K562 (cell line): ENCODE measurements around the gene HSDL1. TPM values are rescaled to one million over a fixed set of nuclear protein-coding genes. Genes with fewer than 3 reads are reported as not detected.
A peak's percentile ranks its signal among the peaks of the same experiment; 100 is the strongest.

Experiments used
- BDP1 ChIP-seq: IDR thresholded peaks from 3 replicates; pipeline ENCODE4 v1.6.1; 2011; ENCODE audit not compliant: insufficient read length, insufficient read depth
- BRCA1 ChIP-seq, 2 experiments: fragments of 450-650 bp in 1 of 2; sonication (generic) in 1 of 2; formaldehyde crosslinking in 1 of 2; IDR thresholded peaks; 2 replicates each; pipeline versions ENCODE4 v1.5.0 to v1.6.1; 2017 to 2020; ENCODE audit warnings: mild to moderate bottlenecking in 1 of 2, missing genetic modification reagents in 1 of 2
- BRD9 ChIP-seq: fragments of 450-650 bp; IDR thresholded peaks from 2 replicates; pipeline ENCODE4 v1.6.1; 2018; ENCODE audit warnings: low read depth; ENCODE audit not compliant: partially characterized antibody
- EZH2 ChIP-seq: IDR thresholded peaks from 2 replicates; pipeline ENCODE4 v1.6.1; 2012; ENCODE audit warnings: low read depth, mild to moderate bottlenecking, inconsistent platforms, low read length, borderline replicate concordance
- NCOA4 ChIP-seq: fragments of 450-650 bp; IDR thresholded peaks from 2 replicates; pipeline ENCODE4 v1.6.1; 2018; ENCODE audit warnings: mild to moderate bottlenecking; ENCODE audit not compliant: partially characterized antibody
- NFXL1 ChIP-seq: fragments of 450-650 bp; formaldehyde crosslinking; IDR thresholded peaks from 2 replicates; pipeline ENCODE4 v1.4.0; 2021; ENCODE audit warnings: mild to moderate bottlenecking
- NUFIP1 ChIP-seq: fragments of 450-650 bp; IDR thresholded peaks from 2 replicates; pipeline ENCODE4 v1.6.1; 2018; ENCODE audit not compliant: partially characterized antibody
- POLR2G ChIP-seq: fragments of 200-400 bp; formaldehyde crosslinking; IDR thresholded peaks from 2 replicates; pipeline ENCODE4 v1.6.1; 2017; ENCODE audit warnings: low read depth, mild to moderate bottlenecking, antibody characterized with exemption, low read length, moderate library complexity
- RFX5 ChIP-seq: IDR thresholded peaks from 2 replicates; pipeline ENCODE4 v1.6.1; 2011; ENCODE audit warnings: low read depth, mild to moderate bottlenecking, improper control_type of control experiment, low read length
- SAFB ChIP-seq: fragments of 200-400 bp; formaldehyde crosslinking; IDR thresholded peaks from 2 replicates; pipeline ENCODE4 v1.6.1; 2017; ENCODE audit warnings: low read depth, low read length, borderline replicate concordance
- ZNF764 ChIP-seq: fragments of 250-450 bp; sonication (Bioruptor Pico); IDR thresholded peaks from 2 replicates; pipeline ENCODE4 v1.4.0; 2020; ENCODE audit warnings: low read depth, mild to moderate bottlenecking, moderate library complexity
- polyA plus RNA-seq, 8 experiments: library from polyadenylated mRNA; depleted of rRNA in 4 of 8; stranded (reverse) in 5 of 8; unstranded in 3 of 8; fragments of >200 nt; fragmentation: Nextera tagmentation in 2 of 8; fragmentation: Illumina TruSeq in 1 of 8; extraction: Ambion mirVana in 2 of 8; extraction: Trizol in 1 of 8; gene quantifications; 2 replicates each; pipeline versions ENCODE4 v1.2.1 to v1.2.3, GENCODE V29; 2011 to 2014; ENCODE audit warnings: inconsistent platforms in 1 of 8, missing spikeins in 1 of 8
- total RNA-seq, 7 experiments: library from RNA; depleted of rRNA in 6 of 7; stranded (reverse); fragments of >200 nt in 6 of 7; fragmentation: Illumina TruSeq in 2 of 7; extraction: Trizol in 2 of 7; gene quantifications; 2 replicates each; pipeline versions ENCODE4 v1.2.1 to v1.2.3, GENCODE V29; 2011 to 2021; ENCODE audit warnings: low replicate concordance in 1 of 7
- TF ChIP-seq, protein P1 (sequence below): fragments of 450-650 bp; IDR thresholded peaks from 2 replicates; pipeline ENCODE4 v1.6.1; 2017; ENCODE audit warnings: antibody characterized with exemption, mild to moderate bottlenecking
- TF ChIP-seq, protein P2 (sequence below): fragments of 250-450 bp; sonication (Bioruptor Pico); IDR thresholded peaks from 2 replicates; pipeline ENCODE4 v1.4.0; 2020
- TF ChIP-seq, protein P3 (sequence below): fragments of 250-450 bp; sonication (Bioruptor Pico); IDR thresholded peaks from 2 replicates; pipeline ENCODE4 v1.4.0; 2020; ENCODE audit warnings: mild to moderate bottlenecking, moderate library complexity

The HSDL1 gene
- total and polyA plus RNA-seq, 9 of the 15 experiments (the other 6 are each of a cell fraction or from before 2014, with no cell fraction given) = 14.8 to 41.2 (median 27.7) TPM

DNA sequence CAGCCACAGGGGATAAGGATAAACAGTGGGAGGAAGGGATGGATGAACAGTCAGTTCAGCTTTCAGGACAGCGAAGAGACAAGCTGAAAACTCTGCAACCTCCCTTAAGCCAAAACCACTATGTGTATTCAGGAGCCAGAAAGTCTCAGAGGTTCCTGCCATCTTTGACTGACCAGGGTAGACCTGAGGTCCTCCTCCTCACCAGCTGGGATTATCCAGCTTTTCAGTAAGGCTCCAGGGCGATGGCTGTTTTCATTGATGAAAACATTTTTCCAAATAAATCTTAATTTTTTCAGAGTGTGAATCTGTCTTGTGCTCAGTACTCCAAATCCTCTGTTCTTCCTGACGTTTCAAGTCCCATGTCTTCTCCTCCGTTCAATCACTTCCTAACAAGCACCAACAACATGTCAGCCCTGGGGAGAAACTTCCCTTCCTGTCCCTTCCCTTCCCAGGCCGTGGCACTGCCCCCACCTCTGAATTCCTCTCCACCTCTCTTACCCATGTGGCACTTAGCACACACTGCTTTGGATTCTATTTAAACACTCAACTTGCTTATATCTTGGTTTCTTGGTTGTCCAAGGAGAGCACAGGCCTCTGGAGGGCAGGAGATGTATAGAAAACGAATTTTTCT, 5.2 kb downstream of the HSDL1 start (continued):
- TF ChIP-seq, protein P1, sequence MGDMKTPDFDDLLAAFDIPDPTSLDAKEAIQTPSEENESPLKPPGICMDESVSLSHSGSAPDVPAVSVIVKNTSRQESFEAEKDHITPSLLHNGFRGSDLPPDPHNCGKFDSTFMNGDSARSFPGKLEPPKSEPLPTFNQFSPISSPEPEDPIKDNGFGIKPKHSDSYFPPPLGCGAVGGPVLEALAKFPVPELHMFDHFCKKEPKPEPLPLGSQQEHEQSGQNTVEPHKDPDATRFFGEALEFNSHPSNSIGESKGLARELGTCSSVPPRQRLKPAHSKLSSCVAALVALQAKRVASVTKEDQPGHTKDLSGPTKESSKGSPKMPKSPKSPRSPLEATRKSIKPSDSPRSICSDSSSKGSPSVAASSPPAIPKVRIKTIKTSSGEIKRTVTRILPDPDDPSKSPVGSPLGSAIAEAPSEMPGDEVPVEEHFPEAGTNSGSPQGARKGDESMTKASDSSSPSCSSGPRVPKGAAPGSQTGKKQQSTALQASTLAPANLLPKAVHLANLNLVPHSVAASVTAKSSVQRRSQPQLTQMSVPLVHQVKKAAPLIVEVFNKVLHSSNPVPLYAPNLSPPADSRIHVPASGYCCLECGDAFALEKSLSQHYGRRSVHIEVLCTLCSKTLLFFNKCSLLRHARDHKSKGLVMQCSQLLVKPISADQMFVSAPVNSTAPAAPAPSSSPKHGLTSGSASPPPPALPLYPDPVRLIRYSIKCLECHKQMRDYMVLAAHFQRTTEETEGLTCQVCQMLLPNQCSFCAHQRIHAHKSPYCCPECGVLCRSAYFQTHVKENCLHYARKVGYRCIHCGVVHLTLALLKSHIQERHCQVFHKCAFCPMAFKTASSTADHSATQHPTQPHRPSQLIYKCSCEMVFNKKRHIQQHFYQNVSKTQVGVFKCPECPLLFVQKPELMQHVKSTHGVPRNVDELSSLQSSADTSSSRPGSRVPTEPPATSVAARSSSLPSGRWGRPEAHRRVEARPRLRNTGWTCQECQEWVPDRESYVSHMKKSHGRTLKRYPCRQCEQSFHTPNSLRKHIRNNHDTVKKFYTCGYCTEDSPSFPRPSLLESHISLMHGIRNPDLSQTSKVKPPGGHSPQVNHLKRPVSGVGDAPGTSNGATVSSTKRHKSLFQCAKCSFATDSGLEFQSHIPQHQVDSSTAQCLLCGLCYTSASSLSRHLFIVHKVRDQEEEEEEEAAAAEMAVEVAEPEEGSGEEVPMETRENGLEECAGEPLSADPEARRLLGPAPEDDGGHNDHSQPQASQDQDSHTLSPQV = no peak
- no peak for TF ChIP-seq NUFIP1
- TF ChIP-seq RFX5 = no peak
- TF ChIP-seq SAFB = no peak
- TF ChIP-seq, protein P2, sequence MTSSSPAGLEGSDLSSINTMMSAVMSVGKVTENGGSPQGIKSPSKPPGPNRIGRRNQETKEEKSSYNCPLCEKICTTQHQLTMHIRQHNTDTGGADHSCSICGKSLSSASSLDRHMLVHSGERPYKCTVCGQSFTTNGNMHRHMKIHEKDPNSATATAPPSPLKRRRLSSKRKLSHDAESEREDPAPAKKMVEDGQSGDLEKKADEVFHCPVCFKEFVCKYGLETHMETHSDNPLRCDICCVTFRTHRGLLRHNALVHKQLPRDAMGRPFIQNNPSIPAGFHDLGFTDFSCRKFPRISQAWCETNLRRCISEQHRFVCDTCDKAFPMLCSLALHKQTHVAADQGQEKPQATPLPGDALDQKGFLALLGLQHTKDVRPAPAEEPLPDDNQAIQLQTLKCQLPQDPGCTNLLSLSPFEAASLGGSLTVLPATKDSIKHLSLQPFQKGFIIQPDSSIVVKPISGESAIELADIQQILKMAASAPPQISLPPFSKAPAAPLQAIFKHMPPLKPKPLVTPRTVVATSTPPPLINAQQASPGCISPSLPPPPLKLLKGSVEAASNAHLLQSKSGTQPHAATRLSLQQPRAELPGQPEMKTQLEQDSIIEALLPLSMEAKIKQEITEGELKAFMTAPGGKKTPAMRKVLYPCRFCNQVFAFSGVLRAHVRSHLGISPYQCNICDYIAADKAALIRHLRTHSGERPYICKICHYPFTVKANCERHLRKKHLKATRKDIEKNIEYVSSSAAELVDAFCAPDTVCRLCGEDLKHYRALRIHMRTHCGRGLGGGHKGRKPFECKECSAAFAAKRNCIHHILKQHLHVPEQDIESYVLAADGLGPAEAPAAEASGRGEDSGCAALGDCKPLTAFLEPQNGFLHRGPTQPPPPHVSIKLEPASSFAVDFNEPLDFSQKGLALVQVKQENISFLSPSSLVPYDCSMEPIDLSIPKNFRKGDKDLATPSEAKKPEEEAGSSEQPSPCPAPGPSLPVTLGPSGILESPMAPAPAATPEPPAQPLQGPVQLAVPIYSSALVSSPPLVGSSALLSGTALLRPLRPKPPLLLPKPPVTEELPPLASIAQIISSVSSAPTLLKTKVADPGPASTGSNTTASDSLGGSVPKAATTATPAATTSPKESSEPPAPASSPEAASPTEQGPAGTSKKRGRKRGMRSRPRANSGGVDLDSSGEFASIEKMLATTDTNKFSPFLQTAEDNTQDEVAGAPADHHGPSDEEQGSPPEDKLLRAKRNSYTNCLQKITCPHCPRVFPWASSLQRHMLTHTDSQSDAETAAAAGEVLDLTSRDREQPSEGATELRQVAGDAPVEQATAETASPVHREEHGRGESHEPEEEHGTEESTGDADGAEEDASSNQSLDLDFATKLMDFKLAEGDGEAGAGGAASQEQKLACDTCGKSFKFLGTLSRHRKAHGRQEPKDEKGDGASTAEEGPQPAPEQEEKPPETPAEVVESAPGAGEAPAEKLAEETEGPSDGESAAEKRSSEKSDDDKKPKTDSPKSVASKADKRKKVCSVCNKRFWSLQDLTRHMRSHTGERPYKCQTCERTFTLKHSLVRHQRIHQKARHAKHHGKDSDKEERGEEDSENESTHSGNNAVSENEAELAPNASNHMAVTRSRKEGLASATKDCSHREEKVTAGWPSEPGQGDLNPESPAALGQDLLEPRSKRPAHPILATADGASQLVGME (CRISPR knock-in tag) = no peak
- TF ChIP-seq ZNF764 (CRISPR knock-in tag) = no peak
- TF ChIP-seq NFXL1 (CRISPR knock-in tag) = no peak; the same call in 1 of the 2 replicates
- no peak for TF ChIP-seq BDP1
- TF ChIP-seq POLR2G = peak; percentile 46; the same call in 1 of the 2 replicates
- TF ChIP-seq, protein P3, sequence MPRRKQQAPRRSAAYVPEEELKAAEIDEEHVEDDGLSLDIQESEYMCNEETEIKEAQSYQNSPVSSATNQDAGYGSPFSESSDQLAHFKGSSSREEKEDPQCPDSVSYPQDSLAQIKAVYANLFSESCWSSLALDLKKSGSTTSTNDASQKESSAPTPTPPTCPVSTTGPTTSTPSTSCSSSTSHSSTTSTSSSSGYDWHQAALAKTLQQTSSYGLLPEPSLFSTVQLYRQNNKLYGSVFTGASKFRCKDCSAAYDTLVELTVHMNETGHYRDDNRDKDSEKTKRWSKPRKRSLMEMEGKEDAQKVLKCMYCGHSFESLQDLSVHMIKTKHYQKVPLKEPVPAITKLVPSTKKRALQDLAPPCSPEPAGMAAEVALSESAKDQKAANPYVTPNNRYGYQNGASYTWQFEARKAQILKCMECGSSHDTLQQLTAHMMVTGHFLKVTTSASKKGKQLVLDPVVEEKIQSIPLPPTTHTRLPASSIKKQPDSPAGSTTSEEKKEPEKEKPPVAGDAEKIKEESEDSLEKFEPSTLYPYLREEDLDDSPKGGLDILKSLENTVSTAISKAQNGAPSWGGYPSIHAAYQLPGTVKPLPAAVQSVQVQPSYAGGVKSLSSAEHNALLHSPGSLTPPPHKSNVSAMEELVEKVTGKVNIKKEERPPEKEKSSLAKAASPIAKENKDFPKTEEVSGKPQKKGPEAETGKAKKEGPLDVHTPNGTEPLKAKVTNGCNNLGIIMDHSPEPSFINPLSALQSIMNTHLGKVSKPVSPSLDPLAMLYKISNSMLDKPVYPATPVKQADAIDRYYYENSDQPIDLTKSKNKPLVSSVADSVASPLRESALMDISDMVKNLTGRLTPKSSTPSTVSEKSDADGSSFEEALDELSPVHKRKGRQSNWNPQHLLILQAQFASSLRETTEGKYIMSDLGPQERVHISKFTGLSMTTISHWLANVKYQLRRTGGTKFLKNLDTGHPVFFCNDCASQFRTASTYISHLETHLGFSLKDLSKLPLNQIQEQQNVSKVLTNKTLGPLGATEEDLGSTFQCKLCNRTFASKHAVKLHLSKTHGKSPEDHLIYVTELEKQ (CRISPR knock-in tag) = no peak
- no peak for TF ChIP-seq EZH2
- TF ChIP-seq BRCA1 (IDR thresholded peaks at IDR 0.05) = no peak
- TF ChIP-seq BRCA1 (CRISPR knock-in tag; IDR thresholded peaks at IDR 0.05) = no peak
- TF ChIP-seq NCOA4 = no peak
- TF ChIP-seq BRD9 = no peak
